Measurements from ENCODE around the gene COL4A1. TPM values are rescaled to one million over a fixed set of nuclear protein-coding genes. Genes with fewer than 3 reads are reported as not detected.

The COL4A1 gene
- total and polyA plus RNA-seq, 12 donors, result 83.3 to 342 (median 147) TPM

DNA sequence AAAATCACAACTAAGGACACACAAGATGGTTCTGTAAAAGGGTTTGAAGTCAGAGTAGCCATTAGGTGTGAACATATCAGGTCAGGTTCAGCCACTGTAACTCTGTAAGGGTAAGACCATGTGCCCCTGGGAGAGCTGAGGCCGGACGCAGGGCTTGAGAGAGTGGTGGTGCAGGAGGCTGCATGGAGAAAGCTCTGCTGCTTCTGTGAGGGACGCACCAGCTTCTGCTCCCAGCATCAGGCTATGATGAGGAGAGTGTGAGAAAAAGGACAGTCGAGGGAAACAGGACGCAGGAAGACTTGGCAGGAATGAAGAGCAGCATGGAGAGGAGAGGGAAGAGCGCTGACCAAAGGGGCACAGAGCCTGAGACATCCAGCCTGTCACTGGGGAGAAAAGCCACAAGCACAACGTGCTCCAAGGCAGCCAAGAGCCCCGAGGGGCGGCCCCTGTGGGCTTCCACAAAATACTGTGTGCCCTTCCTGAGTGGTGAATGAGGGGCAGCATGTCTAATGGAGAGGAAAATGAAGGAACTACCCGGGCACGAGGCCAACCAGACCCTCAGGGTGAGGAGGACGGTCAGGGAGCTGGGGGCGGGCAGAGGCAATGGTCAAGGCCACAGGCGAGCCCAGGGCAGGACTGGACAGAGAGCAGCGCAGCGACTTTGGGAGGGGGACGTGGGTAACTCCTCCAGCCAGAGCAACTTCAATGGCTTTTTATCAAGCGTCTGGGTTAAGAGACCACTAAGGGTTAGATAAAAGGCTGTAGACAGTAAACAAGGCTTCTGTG lies 107.7 kb downstream of the COL4A1 start:
- Histone ChIP-seq H3K36me3 (peaks cover 0 to 100% (median 60%) of the 10 kb centered on the region in 9 donors), H3K4me1 (no peaks in the 10 kb centered on the region), H3K27me3 (no peaks in the 10 kb centered on the region), H3K9me3 (no peaks in the 10 kb centered on the region), H3K27ac (no peak overlapping the region), H3K4me3 (no peak overlapping the region)
- WGBS, 2 donors, result 73 to 75% methylated on average over 18 of the region's 18 CpGs
- intact Hi-C loops (cut with DNase I), result no loop called here
- ATAC-seq, result peak in 3 of 8 donors; percentile 17 to 45 (median 17)
- TF ChIP-seq, protein P1, sequence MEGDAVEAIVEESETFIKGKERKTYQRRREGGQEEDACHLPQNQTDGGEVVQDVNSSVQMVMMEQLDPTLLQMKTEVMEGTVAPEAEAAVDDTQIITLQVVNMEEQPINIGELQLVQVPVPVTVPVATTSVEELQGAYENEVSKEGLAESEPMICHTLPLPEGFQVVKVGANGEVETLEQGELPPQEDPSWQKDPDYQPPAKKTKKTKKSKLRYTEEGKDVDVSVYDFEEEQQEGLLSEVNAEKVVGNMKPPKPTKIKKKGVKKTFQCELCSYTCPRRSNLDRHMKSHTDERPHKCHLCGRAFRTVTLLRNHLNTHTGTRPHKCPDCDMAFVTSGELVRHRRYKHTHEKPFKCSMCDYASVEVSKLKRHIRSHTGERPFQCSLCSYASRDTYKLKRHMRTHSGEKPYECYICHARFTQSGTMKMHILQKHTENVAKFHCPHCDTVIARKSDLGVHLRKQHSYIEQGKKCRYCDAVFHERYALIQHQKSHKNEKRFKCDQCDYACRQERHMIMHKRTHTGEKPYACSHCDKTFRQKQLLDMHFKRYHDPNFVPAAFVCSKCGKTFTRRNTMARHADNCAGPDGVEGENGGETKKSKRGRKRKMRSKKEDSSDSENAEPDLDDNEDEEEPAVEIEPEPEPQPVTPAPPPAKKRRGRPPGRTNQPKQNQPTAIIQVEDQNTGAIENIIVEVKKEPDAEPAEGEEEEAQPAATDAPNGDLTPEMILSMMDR (IDR thresholded peaks at IDR 0.05), result no peak
- DNase-seq, result no peak

DNA sequence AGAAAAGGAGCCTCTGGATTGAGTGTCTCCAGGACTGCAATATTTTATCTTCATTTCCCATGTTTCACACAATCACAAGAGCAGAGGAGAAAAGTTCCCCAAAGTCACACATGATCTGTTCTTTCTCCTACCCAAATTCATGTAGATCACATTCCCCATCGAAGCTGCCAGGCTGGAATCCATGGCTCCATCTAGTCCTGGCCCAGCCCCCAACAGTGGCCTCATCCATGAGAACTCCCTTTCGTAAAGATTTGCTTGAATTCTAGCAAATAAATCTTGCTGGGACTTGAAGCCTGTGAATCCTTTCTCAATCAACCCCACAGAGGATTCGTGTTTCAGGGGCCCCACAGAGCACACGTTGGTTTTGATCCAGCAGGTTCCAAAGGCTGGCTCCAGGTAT lies 109.5 kb downstream of the COL4A1 start:
- peaks cover 0 to 100% (median 71%) of the 10 kb centered on the region in 9 donors for H3K36me3 ChIP-seq
- 91 to 94% methylated on average over 4 of the region's 4 CpGs for WGBS, 2 donors

GRCh38 chr13:110197026-110197425 lies 109.9 kb downstream of the COL4A1 start:
- Histone ChIP-seq H3K9me3 (no peaks in the 10 kb centered on the region), H3K4me3 (no peak overlapping the region), H3K4me1 (no peaks in the 10 kb centered on the region), H3K27ac (no peak overlapping the region), H3K27me3 (no peaks in the 10 kb centered on the region), H3K36me3 (peaks cover 0 to 100% (median 76%) of the 10 kb centered on the region in 9 donors)
- DNase-seq (no peak), ATAC-seq (no peak)
- intact Hi-C loops (cut with DNase I), result no loop called here
- WGBS, 2 donors, result 90 to 95% methylated on average over 3 of the region's 3 CpGs
- TF ChIP-seq, protein P1 (IDR thresholded peaks at IDR 0.05), result no peak

More for the DNA sequence above, 109.5 kb downstream of the COL4A1 start:
- DNase-seq, result no peak
- Histone ChIP-seq H3K27me3 (no peaks in the 10 kb centered on the region), H3K27ac (no peak overlapping the region), H3K9me3 (no peaks in the 10 kb centered on the region), H3K4me1 (no peaks in the 10 kb centered on the region), H3K4me3 (no peak overlapping the region)
- intact Hi-C loops (cut with DNase I), result no loop called here
- TF ChIP-seq, protein P1 (IDR thresholded peaks at IDR 0.05), result no peak
- ATAC-seq, result no peak

GRCh38 chr13:110195547-110196485 lies 111.1 kb downstream of the COL4A1 start:
- Histone ChIP-seq H3K4me1 (no peaks in the 10 kb centered on the region), H3K4me3 (no peak overlapping the region), H3K27ac (no peak overlapping the region), H3K36me3 (peaks cover 0 to 100% (median 70%) of the 10 kb centered on the region in 9 donors), H3K27me3 (no peaks in the 10 kb centered on the region), H3K9me3 (no peaks in the 10 kb centered on the region)
- DNase-seq, result no peak
- 72 to 82% methylated on average over 8 of the region's 8 CpGs for WGBS, 2 donors
- ATAC-seq, result no peak
- TF ChIP-seq, protein P1 (IDR thresholded peaks at IDR 0.05), result no peak
- intact Hi-C loops (cut with DNase I), result no loop called here
